ENCODE measurements around the gene NME3. TPM values are rescaled to one million over a fixed set of nuclear protein-coding genes. Genes with fewer than 3 reads are reported as not detected.

NME3 gene
- total RNA-seq, 2 experiments from 2014 or later: 39.4 to 44.1 TPM

GRCh38 chr16:1776672-1776955 is 5.3 kb upstream of the NME3 start:
- Mint-ChIP-seq H3K9me3 (no peaks in the 10 kb centered on the region), H3K27ac (no peak overlapping the region), H3K27me3 (ENCODE audit: low read depth) (no peaks in the 10 kb centered on the region), H3K36me3 (ENCODE audit: low read depth) (peaks cover 10% of the 10 kb centered on the region), H3K4me3 (no peak overlapping the region), H3K4me1 (ENCODE audit: low read depth) (peaks cover 15% of the 10 kb centered on the region)
- CTCF ChIA-PET: no interaction called here
- no peak for DNase-seq
- intact Hi-C loops (cut with micrococcal nuclease): no loop called here

- H3K9me3 Mint-ChIP-seq: no peaks in the 10 kb centered on the region
- DNase-seq: no peak
- no peaks in the 10 kb centered on the region for H3K27me3 Mint-ChIP-seq (ENCODE audit: low read depth)
- H3K4me3 Mint-ChIP-seq: no peak overlapping the region
- intact Hi-C loops (cut with micrococcal nuclease): no loop called here
- CTCF ChIA-PET: no interaction called here
- H3K27ac Mint-ChIP-seq: no peak overlapping the region
- H3K36me3 Mint-ChIP-seq (ENCODE audit: low read depth): peaks cover 10% of the 10 kb centered on the region
- H3K4me1 Mint-ChIP-seq (ENCODE audit: low read depth): peaks cover 9% of the 10 kb centered on the region
Observed at GRCh38 chr16:1775846-1776671, 4.7 kb upstream of the NME3 start.

- intact Hi-C loops (cut with micrococcal nuclease): no loop called here
- Mint-ChIP-seq H3K9me3 (no peaks in the 10 kb centered on the region), H3K27ac (no peak overlapping the region), H3K4me1 (ENCODE audit: low read depth) (peaks cover 7% of the 10 kb centered on the region), H3K36me3 (ENCODE audit: low read depth) (peaks cover 10% of the 10 kb centered on the region), H3K27me3 (ENCODE audit: low read depth) (no peaks in the 10 kb centered on the region), H3K4me3 (peak overlapping the region; percentile 12)
- CTCF ChIA-PET: interaction anchor here (0.7 to 3.5 kb wide), 2 partner anchors 7 to 22 kb away, joined by 3 to 26 read pairs; partner anchors contain the start of genes NUBP2 and SPSB3
- no peak for DNase-seq
Observed at GRCh38 chr16:1775006-1775845, 3.9 kb upstream of the NME3 start.

GRCh38 chr16:1774448-1774780 is 3.1 kb upstream of the NME3 start:
- DNase-seq: no peak
- peaks cover 7% of the 10 kb centered on the region for H3K4me1 Mint-ChIP-seq (ENCODE audit: low read depth)
- CTCF ChIA-PET: interaction anchor here (0.7 to 3.5 kb wide), 2 partner anchors 8 to 21 kb away, joined by 3 to 26 read pairs; partner anchors contain the start of genes NUBP2 and SPSB3
- H3K27me3 Mint-ChIP-seq (ENCODE audit: low read depth): no peaks in the 10 kb centered on the region
- peaks cover 10% of the 10 kb centered on the region for H3K36me3 Mint-ChIP-seq (ENCODE audit: low read depth)
- no peaks in the 10 kb centered on the region for H3K9me3 Mint-ChIP-seq
- peak overlapping the region; percentile 93 for H3K4me3 Mint-ChIP-seq
- intact Hi-C loops (cut with micrococcal nuclease): loop anchor here (5.0 kb wide), 2 partner anchors 168 to 352 kb away; partner anchors contain the start of genes MSRB1 and UQCC4
- H3K27ac Mint-ChIP-seq: no peak overlapping the region

GRCh38 chr16:1773703-1774447 is 2.5 kb upstream of the NME3 start:
- DNase-seq: peak; percentile 38
- Mint-ChIP-seq H3K36me3 (ENCODE audit: low read depth) (peaks cover 10% of the 10 kb centered on the region), H3K4me3 (peak overlapping the region; percentile 93), H3K27ac (peak overlapping the region; percentile 32), H3K27me3 (ENCODE audit: low read depth) (no peaks in the 10 kb centered on the region), H3K4me1 (ENCODE audit: low read depth) (peaks cover 7% of the 10 kb centered on the region), H3K9me3 (no peaks in the 10 kb centered on the region)
- intact Hi-C loops (cut with micrococcal nuclease): loop anchor here (1.0 to 5.0 kb wide), 8 partner anchors 8 to 465 kb away; partner anchors contain the start of genes CRAMP1, FAHD1, HAGH and IFT140
- CTCF ChIA-PET: interaction anchor here (1.8 to 3.5 kb wide), 2 partner anchors 9 to 68 kb away, joined by 10 to 26 read pairs; partner anchors contain the start of genes MAPK8IP3, NUBP2 and SPSB3

GRCh38 chr16:1772908-1773702 is 1.8 kb upstream of the NME3 start, which contains the start of gene MRPS34:
Gene MRPS34 (minus strand): TSS chr16:1773134. CDS start chr16:1773119, 15 bp downstream.
- no peaks in the 10 kb centered on the region for H3K9me3 Mint-ChIP-seq
- intact Hi-C loops (cut with micrococcal nuclease): loop anchor here (1.0 to 5.0 kb wide), 9 partner anchors 9 to 464 kb away; partner anchors contain the start of genes CRAMP1, FAHD1, HAGH and IFT140
- no peaks in the 10 kb centered on the region for H3K27me3 Mint-ChIP-seq (ENCODE audit: low read depth)
- H3K36me3 Mint-ChIP-seq (ENCODE audit: low read depth): peaks cover 12% of the 10 kb centered on the region
- H3K4me1 Mint-ChIP-seq (ENCODE audit: low read depth): peaks cover 7% of the 10 kb centered on the region
- CTCF ChIA-PET: interaction anchor here (1.5 to 3.5 kb wide), 3 partner anchors 10 to 168 kb away, joined by 3 to 26 read pairs (median 10); partner anchors contain the start of genes MAPK8IP3, NUBP2 and SPSB3
- DNase-seq: peak; percentile 85
- peak within 1 kb of the TSS; percentile 93 for H3K4me3 Mint-ChIP-seq
- H3K27ac Mint-ChIP-seq: peak within 1 kb of the TSS; percentile 93

- Mint-ChIP-seq H3K4me1 (ENCODE audit: low read depth) (peaks cover 7% of the 10 kb centered on the region), H3K9me3 (no peaks in the 10 kb centered on the region), H3K27me3 (ENCODE audit: low read depth) (no peaks in the 10 kb centered on the region), H3K36me3 (ENCODE audit: low read depth) (peaks cover 15% of the 10 kb centered on the region), H3K4me3 (peak within 1 kb of the TSS; percentile 93), H3K27ac (peak within 1 kb of the TSS; percentile 93)
- DNase-seq: peak; percentile 69
- intact Hi-C loops (cut with micrococcal nuclease): loop anchor here (1.0 to 5.0 kb wide), 7 partner anchors 54 to 464 kb away; partner anchors contain the start of genes CRAMP1, FAHD1, HAGH and IFT140
- CTCF ChIA-PET: interaction anchor here (1.5 to 3.5 kb wide), 3 partner anchors 10 to 169 kb away, joined by 3 to 26 read pairs (median 10); partner anchors contain the start of genes MAPK8IP3, NUBP2 and SPSB3
Observed at GRCh38 chr16:1772362-1772907, 1.1 kb upstream of the NME3 start, which contains the start of gene EME2. Gene EME2 (plus strand): TSS chr16:1772810. CDS start chr16:1773228, 418 bp downstream.

- Mint-ChIP-seq H3K4me1 (ENCODE audit: low read depth) (peaks cover 7% of the 10 kb centered on the region), H3K27me3 (ENCODE audit: low read depth) (no peaks in the 10 kb centered on the region), H3K36me3 (ENCODE audit: low read depth) (peaks cover 15% of the 10 kb centered on the region), H3K4me3 (peak overlapping the region; percentile 93), H3K9me3 (no peaks in the 10 kb centered on the region), H3K27ac (peak overlapping the region; percentile 91)
- intact Hi-C loops (cut with micrococcal nuclease): loop anchor here (1.0 to 5.0 kb wide), 7 partner anchors 55 to 463 kb away; partner anchors contain the start of genes CRAMP1, FAHD1, HAGH and IFT140
- CTCF ChIA-PET: interaction anchor here (0.5 to 3.5 kb wide), 3 partner anchors 11 to 169 kb away, joined by 3 to 26 read pairs (median 3); partner anchors contain the start of genes NUBP2 and SPSB3
- no peak for DNase-seq
Observed at GRCh38 chr16:1771864-1772361, 570 bp upstream of the NME3 start.

- peak overlapping the region; percentile 93 for H3K4me3 Mint-ChIP-seq
Observed at GRCh38 chr16:1770328-1771187, 785 bp downstream of the NME3 start.

More at GRCh38 chr16:1770328-1771187, 785 bp downstream of the NME3 start:
- CTCF ChIA-PET: no interaction called here
- Mint-ChIP-seq H3K27me3 (ENCODE audit: low read depth) (no peaks in the 10 kb centered on the region), H3K27ac (peak overlapping the region; percentile 80), H3K36me3 (ENCODE audit: low read depth) (peaks cover 15% of the 10 kb centered on the region), H3K9me3 (no peaks in the 10 kb centered on the region), H3K4me1 (ENCODE audit: low read depth) (peaks cover 7% of the 10 kb centered on the region)
- peak; percentile 72 for DNase-seq
- intact Hi-C loops (cut with micrococcal nuclease): loop anchor here (5.0 kb wide), 2 partner anchors 172 to 348 kb away; partner anchors contain the start of genes MSRB1 and UQCC4

Measured in activated naive CD4-positive, alpha-beta T cell treated with anti-CD3 and anti-CD28 coated beads for 36 hours (primary cell).